ENCODE measurements around the gene ATRIP.

DNA sequence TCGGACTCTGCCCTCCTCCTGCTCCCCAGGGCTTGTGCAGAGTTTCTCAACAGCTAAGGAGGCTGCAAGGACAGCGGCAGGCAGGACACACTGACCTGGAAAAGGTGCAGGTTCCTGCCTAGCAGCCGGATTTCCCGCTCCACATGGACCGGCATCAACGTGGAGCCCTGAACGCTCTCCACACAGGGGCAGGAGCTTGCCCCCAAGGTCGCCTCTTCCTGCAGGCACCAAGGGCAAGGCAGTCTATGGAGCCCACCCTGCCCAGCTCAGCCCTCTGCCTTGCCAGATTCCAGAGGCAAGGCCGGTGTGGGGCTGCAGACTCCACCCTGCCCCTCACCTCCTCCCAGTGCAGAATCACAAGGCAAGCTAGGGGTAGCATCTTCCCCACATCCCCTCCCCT, 27.4 kb upstream of the ATRIP start:
- TF ChIP-seq POLR2A (IDR thresholded peaks at IDR 0.05), result no peak
- TF ChIP-seq, protein P1, sequence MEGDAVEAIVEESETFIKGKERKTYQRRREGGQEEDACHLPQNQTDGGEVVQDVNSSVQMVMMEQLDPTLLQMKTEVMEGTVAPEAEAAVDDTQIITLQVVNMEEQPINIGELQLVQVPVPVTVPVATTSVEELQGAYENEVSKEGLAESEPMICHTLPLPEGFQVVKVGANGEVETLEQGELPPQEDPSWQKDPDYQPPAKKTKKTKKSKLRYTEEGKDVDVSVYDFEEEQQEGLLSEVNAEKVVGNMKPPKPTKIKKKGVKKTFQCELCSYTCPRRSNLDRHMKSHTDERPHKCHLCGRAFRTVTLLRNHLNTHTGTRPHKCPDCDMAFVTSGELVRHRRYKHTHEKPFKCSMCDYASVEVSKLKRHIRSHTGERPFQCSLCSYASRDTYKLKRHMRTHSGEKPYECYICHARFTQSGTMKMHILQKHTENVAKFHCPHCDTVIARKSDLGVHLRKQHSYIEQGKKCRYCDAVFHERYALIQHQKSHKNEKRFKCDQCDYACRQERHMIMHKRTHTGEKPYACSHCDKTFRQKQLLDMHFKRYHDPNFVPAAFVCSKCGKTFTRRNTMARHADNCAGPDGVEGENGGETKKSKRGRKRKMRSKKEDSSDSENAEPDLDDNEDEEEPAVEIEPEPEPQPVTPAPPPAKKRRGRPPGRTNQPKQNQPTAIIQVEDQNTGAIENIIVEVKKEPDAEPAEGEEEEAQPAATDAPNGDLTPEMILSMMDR (IDR thresholded peaks at IDR 0.05), result no peak
